GM19099 (cell line): ENCODE measurements around the gene RIPOR3.

Experiments used
- POLR2A ChIP-seq: IDR thresholded peaks from 3 replicates; pipeline ENCODE4 v1.6.1; 2011; ENCODE audit warnings: low read depth; ENCODE audit not compliant: insufficient read length; ENCODE audit errors: extremely low read depth

Gene RIPOR3

GRCh38 chr20:50680105-50680960, 11.0 kb downstream of the RIPOR3 start:
- TF ChIP-seq POLR2A, result no peak

DNA sequence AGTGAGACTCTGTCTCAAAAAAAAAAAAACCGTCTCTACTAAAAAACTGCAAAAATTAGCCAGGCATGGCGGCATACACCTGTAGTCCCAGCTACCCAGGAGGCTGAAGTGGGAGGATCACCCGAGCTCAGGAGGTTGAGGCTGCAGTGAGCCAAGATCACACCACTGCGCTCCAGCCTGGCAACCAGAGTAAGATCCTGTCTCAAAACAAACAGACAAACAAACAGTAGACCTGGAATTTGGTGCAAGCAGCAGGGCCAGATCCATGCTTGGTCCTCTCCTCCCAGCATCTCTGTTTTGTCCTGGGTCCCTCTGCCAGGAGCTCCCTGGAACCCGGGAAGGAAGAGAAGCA, 11.6 kb downstream of the RIPOR3 start:
- no peak for TF ChIP-seq POLR2A

GRCh38 chr20:50678169-50678898, 13.0 kb downstream of the RIPOR3 start:
- no peak for TF ChIP-seq POLR2A

DNA sequence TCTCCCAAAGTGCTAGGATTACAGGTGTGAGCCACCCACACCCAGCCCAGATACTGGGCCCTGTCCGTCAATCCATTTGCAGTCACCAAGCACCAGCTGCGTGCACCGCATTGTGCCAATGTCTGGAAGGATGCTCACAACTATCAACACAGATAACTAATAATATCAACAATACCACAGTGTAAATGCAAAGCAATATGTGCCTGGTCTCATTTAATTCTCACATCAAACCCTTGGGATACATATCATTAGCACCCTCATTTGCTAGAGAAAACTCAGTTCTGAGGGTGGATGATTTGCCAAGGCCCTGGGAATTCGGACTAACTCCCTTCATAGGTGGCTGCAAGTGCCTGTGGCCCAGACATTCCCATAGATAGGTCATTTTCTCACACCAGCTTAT, 14.5 kb downstream of the RIPOR3 start:
- TF ChIP-seq POLR2A, result no peak

GRCh38 chr20:50675671-50676376, 15.5 kb downstream of the RIPOR3 start:
- no peak for TF ChIP-seq POLR2A

DNA sequence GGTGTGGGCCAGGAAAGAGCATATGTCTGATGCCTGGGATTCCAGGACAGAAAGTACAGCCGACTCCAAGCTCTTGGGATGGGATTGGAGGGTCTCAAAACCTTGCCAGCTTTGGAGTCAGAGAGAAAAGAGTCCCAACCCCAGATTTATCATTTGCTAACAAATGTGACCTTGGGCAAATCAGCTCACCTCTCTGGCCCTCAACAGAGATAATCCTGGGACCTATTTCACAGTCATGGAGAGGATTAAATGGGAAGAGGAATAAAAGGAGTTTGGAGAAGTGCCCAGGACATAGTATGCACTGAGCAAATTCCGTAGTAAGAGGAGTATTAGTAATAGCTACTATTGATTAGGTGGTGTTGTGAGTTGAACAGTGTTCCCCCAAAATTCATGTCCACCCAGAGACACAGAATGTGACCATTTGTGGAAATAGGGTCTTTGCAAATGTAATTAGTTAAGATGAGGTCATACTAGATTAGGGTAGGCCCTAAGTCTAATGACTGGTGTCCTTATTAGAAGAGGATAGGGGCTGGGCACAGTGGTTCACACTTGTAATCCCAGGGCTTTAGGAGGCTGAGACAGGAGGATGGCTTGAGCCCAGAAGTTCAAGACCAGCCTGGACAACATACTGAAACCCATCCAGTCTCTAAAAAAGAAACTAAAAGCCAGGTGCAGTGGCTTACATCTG, 17.1 kb downstream of the RIPOR3 start:
- no peak for TF ChIP-seq POLR2A

DNA sequence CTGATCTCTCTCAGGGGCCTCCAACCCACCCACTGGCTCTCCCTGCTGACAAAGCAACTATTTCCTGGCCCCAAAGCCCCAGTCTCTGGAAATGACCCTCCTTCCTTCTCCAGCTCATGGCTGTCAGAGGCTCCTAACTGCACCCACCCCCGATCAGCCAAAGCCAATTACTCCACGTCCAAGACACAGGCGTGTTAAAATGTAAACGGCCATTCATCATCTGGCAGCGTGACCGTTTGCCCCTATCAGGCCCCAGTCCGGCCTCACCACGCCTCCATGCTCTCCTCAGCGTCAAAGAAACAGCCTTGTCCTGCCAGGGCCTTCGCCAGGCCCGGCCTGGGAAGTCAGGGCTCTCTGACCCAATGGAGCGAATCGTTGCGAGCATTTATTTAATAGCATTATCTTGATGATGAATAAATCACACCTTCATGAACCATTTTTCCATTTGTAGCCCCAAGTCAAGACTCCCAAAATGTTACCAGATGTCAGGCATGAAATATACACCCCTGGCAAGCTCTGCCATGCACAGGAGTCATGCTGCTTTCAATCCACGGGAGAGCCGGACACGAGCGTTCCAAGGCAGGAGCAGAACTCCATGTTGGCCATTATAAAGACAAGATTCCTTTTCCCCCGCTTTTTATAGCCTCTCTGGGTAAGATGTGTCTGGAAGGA, 17.7 kb downstream of the RIPOR3 start:
- TF ChIP-seq POLR2A, result no peak

GRCh38 chr20:50673146-50673465, 18.2 kb downstream of the RIPOR3 start:
- no peak for TF ChIP-seq POLR2A

- no peak for TF ChIP-seq POLR2A
These were observed 18.8 kb downstream of the RIPOR3 start for GRCh38 chr20:50672400-50673145.

GRCh38 chr20:50671626-50672025, 19.7 kb downstream of the RIPOR3 start:
- TF ChIP-seq POLR2A, result no peak

DNA sequence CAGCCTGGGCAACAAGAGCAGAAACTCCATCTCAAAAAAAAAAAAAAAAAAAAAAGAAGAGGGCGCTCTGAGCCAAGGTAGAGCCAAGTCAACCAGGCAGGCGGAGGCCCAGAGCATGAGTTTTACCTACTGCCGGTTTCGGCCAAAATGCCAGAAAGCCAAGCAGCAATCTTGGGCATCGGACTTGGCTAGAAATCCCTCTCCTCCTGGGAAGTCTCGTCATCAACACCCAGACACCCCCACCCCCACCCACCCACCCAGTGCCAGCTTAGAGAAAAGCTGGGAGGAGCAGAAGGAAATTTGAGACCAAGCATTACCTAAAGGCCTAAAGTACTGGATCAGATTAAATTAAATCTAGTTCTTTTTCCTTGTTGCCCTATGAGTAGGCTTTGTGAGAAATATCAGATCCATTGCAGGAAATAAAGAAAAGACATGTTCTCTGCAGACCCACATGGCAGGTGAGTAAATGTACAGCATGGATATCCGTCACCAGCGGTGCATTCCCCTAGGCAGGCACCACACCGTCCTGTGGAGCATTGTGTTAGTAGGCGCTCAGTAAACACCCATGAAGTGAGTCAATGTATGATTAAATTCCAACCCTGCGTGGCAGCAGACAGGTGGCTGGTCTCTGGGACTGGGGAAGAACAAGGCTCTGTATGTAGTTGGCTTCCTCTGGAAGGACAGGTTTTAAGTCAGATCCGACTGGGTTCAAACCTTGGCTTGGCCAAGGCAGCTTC, 21.0 kb downstream of the RIPOR3 start:
- TF ChIP-seq POLR2A, result no peak

GRCh38 chr20:50668798-50669197, 22.5 kb downstream of the RIPOR3 start:
- TF ChIP-seq POLR2A, result no peak

- TF ChIP-seq POLR2A, result no peak
These were observed 23.0 kb downstream of the RIPOR3 start for GRCh38 chr20:50668326-50668725.
